GM18505 (cell line): ENCODE measurements around the gene COMMD8.

ENCODE experiments used
- ATAC-seq: cut with Tn5 transposase; IDR thresholded peaks from one replicate; pipeline ENCODE4 v1.9.1; 2021; ENCODE audit not compliant: unreplicated experiment
- POLR2A ChIP-seq: IDR thresholded peaks from 4 replicates; pipeline ENCODE4 v1.6.1; 2011; ENCODE audit warnings: borderline replicate concordance; ENCODE audit not compliant: insufficient read depth, insufficient read length; ENCODE audit errors: extremely low read depth

Gene COMMD8

GRCh38 chr4:47484168-47484567, 20.7 kb upstream of the COMMD8 start:
- no peak for ATAC-seq
- TF ChIP-seq POLR2A = no peak

DNA sequence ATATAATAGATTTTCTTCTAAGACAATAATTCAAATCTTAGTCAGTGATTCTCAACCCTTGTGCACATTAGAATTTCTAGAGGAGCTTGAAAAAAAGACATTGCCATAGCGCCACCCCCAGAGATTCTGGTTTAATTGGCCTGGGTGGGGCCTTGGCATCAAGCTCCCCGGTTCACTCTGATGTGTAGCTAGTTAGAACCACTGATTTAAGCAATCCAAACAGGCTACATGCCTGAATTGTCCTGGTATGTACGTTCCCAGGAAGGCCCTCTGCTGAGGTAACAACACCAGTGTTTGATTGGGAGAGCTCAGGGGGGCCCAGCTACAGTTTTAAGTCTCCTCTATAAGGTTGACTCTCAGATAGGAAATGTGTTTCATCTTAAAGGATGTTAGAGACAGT, 20.2 kb upstream of the COMMD8 start:
- no peak for ATAC-seq
- no peak for TF ChIP-seq POLR2A

GRCh38 chr4:47482326-47482725, 18.8 kb upstream of the COMMD8 start:
- no peak for ATAC-seq
- TF ChIP-seq POLR2A = no peak

GRCh38 chr4:47478804-47479203, 15.3 kb upstream of the COMMD8 start:
- no peak for ATAC-seq
- no peak for TF ChIP-seq POLR2A

- no peak for TF ChIP-seq POLR2A
- no peak for ATAC-seq
These were observed 11.9 kb upstream of the COMMD8 start for GRCh38 chr4:47475411-47475810.

GRCh38 chr4:47474799-47475198, 11.3 kb upstream of the COMMD8 start:
- TF ChIP-seq POLR2A = no peak
- ATAC-seq = no peak

DNA sequence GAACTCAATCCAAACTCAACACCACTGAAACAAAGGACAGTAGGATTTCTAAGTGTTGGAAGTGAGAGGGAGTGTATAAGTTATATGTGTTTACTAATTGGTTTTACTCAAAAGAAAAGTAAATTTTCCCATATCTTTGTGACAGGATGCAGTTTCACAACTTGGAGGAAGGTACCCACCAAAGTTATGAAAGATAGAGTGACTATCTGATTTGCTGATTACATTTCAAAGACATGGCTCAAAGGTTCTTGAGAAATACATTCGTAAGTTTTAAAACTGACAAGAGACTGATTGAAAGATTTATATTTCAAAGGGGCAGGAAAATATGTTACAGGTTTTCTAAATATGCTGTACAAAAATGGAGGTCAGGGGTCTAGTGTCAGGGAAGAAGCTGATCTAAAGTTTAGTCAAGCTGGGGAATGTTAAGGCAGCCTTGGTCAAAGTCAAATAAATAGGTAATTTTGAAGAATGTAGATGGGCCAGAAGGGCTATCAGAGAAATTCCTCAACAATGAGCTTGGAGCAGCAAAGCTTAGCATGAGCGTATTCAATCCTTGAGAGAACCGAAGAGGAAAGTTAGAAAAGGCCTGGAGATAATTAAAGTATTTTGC, 9.7 kb upstream of the COMMD8 start:
- ATAC-seq = no peak
- TF ChIP-seq POLR2A = no peak

DNA sequence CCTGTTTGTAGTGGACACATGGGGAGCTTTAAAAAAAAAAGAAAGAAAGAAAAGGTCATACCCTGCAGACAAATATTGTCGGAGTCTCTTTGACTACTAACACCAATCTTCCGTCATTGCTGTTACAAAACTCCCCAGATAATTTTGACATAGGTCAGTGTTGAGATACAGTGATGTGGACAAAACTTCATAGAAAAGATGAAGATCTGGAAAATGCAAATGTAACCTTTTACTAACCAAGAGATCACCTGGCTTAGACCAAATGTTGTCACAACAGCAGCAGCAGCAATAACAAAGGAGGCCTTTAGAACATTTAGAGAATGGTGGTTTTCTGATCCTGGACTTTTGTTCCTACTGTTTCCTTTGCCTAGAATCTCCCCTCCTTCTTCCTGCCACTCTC, 8.1 kb upstream of the COMMD8 start:
- no peak for ATAC-seq
- no peak for TF ChIP-seq POLR2A

GRCh38 chr4:47471064-47471463, 7.6 kb upstream of the COMMD8 start:
- no peak for ATAC-seq
- no peak for TF ChIP-seq POLR2A

DNA sequence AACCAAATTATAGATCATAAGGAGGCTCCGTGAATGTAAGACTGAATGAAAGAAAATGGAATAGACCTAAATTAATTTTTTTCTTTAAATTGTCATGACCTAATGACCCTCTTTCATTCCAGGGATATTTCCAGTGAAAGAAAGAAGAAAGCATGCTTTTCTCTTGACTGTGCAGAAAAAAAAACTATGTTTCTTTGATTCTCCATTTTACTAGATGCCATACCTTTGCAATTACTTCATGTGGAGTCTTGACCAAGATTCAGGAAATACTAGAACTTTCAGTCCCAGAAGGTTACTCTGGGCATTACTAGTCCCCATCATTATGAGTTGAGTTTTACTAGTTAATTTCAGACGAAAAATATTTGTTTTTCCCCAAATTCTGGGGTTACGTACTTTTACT, 6.4 kb upstream of the COMMD8 start:
- TF ChIP-seq POLR2A = no peak
- no peak for ATAC-seq

DNA sequence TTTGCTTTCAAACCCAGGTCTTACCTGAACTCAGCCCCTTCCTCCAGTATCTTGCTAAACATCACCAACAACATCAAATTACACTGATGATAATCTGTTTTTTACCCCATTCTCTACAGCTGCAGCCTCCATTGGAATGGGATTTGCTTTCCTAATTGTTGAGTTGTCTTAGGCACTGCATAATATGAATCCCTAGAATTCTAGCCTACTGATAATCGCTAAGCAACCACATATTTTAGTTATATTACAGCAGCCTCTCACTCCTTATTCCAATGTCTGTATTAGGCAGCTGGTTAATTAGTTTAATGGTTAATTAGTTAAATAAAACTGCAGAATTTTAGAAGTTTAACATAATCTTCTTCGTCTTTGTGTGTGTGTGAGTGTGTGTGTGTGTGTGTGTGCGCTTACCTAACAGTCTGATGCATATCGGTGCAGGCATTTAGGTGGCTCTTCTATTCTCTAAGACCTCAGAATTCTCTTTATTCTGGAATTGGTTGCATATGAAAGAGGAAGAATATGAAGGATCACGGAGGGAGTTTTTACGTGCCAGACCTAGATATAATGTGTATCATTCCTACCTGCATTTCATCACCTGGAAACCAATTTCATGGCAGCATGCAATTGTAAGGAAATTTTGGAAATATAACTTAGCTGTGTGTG, 5.3 kb upstream of the COMMD8 start:
- no peak for TF ChIP-seq POLR2A
- no peak for ATAC-seq

DNA sequence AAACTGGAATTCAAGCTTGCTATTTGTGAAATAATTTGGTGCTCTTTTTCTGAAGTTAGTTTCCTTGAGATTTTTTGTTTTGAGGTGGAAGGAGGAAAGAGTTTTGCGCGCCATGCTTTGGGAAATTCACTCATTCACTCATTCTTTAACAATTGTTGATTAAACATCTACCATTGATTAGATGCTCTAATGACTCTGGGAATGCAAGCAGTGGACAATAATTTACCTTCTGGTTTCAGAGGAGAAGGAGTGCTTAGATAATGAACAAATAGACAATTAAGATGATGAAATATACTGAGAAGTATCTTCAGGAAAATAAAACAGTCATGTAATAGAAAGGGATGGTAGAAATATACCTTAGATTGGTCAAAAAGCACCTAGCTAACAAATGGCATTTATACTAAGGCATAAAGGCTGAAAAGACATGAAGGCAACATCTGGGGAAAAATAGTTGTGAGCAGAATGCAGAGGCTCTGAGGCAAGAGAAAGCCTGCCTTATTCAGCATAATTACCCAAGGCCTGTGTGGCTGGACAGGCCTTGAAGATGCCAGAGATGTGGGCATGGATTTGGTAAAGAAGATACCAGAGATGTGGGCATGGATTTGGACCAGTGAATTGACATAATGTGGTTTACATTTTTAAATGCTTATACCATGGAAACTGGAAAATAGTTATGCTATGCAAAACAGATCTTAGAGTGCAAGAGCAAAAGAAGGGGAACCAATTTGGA, 2.7 kb upstream of the COMMD8 start:
- ATAC-seq = no peak
- TF ChIP-seq POLR2A = no peak

- ATAC-seq = peak; percentile 40
These were observed 1.5 kb upstream of the COMMD8 start for GRCh38 chr4:47465004-47465403.

DNA sequence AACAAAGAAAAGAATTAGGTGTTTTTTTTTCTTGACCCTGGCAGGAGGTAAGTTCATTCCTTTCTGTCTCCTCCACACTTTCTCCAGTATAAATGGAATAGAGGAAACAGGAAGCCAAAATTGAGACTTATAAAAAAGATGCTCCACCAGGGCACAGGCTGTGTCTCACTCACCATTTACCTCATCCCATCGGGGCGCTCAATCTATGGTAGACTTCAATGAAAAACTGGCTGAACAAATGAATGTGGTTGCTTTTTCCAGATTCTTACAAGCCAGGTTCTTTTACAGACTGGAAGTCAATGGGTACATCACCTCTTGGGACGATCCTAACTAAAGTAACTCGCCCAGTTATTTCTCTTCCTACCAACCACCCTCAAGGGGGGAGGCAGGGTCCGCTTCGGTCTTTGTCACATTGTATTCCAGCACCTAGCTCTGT, 685 bp downstream of the COMMD8 start:
- TF ChIP-seq POLR2A = no peak
- ATAC-seq = peak; percentile 18

More at GRCh38 chr4:47465004-47465403, 1.5 kb upstream of the COMMD8 start:
- no peak for TF ChIP-seq POLR2A

DNA sequence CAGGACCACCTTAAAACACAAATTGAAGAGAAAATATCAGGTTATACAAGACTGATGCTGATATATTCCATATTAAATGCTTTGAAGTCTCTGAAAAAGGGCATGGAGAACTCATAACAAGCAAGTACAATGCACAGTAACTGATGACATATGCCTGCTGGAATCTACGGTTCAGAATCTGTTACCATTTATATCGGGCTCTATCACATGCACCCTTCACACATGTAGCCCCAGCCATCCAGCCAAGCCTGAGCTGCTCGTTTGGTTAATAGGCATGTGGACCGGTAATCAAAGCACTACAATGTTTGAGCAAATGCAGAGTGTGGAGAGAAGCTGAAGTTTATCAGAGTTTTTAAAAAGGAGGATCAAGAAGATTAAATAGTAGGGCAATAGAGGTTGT, 11.8 kb downstream of the COMMD8 start:
- no peak for ATAC-seq

DNA sequence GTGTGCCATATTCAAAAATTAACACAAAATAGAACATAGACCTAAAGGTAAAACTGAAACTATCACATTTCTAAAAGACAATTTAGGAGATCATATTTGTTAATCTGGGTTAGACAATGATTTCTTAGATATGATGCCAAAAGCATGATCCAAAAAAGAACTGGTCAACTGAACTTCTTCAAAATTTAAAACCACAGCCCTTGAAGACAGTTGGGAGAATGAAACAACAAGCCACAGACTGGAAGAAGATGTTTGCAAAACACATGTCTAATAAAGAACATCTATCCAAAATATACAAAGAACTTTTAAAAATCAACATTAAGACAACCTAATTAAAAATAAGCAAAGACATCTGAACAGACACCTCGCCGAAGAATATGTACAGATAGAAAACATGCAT, 19.5 kb downstream of the COMMD8 start:
- no peak for ATAC-seq
- no peak for TF ChIP-seq POLR2A

More for the DNA sequence above, 11.8 kb downstream of the COMMD8 start:
- no peak for TF ChIP-seq POLR2A
